ENCODE measurements around the gene SERPINE1. TPM values are rescaled to one million over a fixed set of nuclear protein-coding genes. Genes with fewer than 3 reads are reported as not detected.

Gene SERPINE1
- total and polyA plus RNA-seq, 2 of the 13 experiments (the other 11 are each of a cell fraction or from before 2014, with no cell fraction given), result 21.2 to 1,576 TPM

- no peak for TF ChIP-seq ZHX2 (IDR thresholded peaks at IDR 0.05; ENCODE audit: low read depth)
- no peak for TF ChIP-seq ZHX2 (CRISPR knock-in tag; IDR thresholded peaks at IDR 0.05; ENCODE audit: borderline replicate concordance)
- TF ChIP-seq MED1 (CRISPR knock-in tag; IDR thresholded peaks at IDR 0.05), result 0 out of 2 replicates have a peak, but pooled peaks have one; percentile 35
- TF ChIP-seq ATF4 (CRISPR knock-in tag; IDR thresholded peaks at IDR 0.05), result peak in 1 of 2 experiments; percentile 78; a peak in 1 of 4 replicates
- TF ChIP-seq ZNF792 (CRISPR knock-in tag; IDR thresholded peaks at IDR 0.05), result no peak
- TF ChIP-seq ZSCAN22 (CRISPR knock-in tag; IDR thresholded peaks at IDR 0.05), result no peak
- no peak for TF ChIP-seq ZNF354B (CRISPR knock-in tag; IDR thresholded peaks at IDR 0.05)
- no peak for TF ChIP-seq PAX8 (CRISPR knock-in tag; IDR thresholded peaks at IDR 0.05; ENCODE audit: borderline replicate concordance)
- TF ChIP-seq ZNF3 (CRISPR knock-in tag; IDR thresholded peaks at IDR 0.05), result no peak
- peak; percentile 42; the same call in 1 of the 2 replicates for TF ChIP-seq RBFOX2 (IDR thresholded peaks at IDR 0.05; ENCODE audit: low read depth, low read length)
- TF ChIP-seq ZNF724P (CRISPR knock-in tag; IDR thresholded peaks at IDR 0.05; ENCODE audit: borderline replicate concordance), result 0 out of 2 replicates have a peak, but pooled peaks have one; percentile 67
- peak; percentile 48 for TF ChIP-seq GABPA (IDR thresholded peaks at IDR 0.05; ENCODE audit: low read depth, low read length)
- TF ChIP-seq GABPA (CRISPR knock-in tag; IDR thresholded peaks at IDR 0.05; ENCODE audit: low read depth), result peak; percentile 86
- TF ChIP-seq TOE1 (CRISPR knock-in tag; IDR thresholded peaks at IDR 0.05), result no peak
- TF ChIP-seq TGIF2 (CRISPR knock-in tag; IDR thresholded peaks at IDR 0.05), result peak; percentile 52; the same call in 1 of the 2 replicates
- no peak for TF ChIP-seq ZNF558 (CRISPR knock-in tag; IDR thresholded peaks at IDR 0.05; ENCODE audit: borderline replicate concordance)
- no peak for TF ChIP-seq ZNF44 (CRISPR knock-in tag; IDR thresholded peaks at IDR 0.05)
- TF ChIP-seq PHF8 (CRISPR knock-in tag; IDR thresholded peaks at IDR 0.05), result peak; percentile 71
- TF ChIP-seq LCORL (IDR thresholded peaks at IDR 0.05), result no peak
- no peak; the same call in 1 of the 2 replicates for TF ChIP-seq LCORL (CRISPR knock-in tag; IDR thresholded peaks at IDR 0.05)
- TF ChIP-seq ZNF432 (CRISPR knock-in tag; IDR thresholded peaks at IDR 0.05; ENCODE audit: borderline replicate concordance), result no peak
- peak; percentile 58; the same call in 1 of the 2 replicates for TF ChIP-seq PHF21A (CRISPR knock-in tag; IDR thresholded peaks at IDR 0.05)
- TF ChIP-seq CHD4 (IDR thresholded peaks at IDR 0.05; ENCODE audit: borderline replicate concordance, low read length), result no peak
- TF ChIP-seq FOXO1 (CRISPR knock-in tag; IDR thresholded peaks at IDR 0.05), result no peak; the same call in none of the 2 replicates
- TF ChIP-seq TMF1 (CRISPR knock-in tag; IDR thresholded peaks at IDR 0.05; ENCODE audit: low read depth), result no peak
Measured at GRCh38 chr7:101085162-101085964, 41.5 kb upstream of the SERPINE1 start, which contains the start of gene TRIM56 (continued).

All from HepG2 (cell line).